VCaP (cell line): ENCODE measurements around the gene ACKR2.
A peak's percentile ranks its signal among the peaks of the same experiment; 100 is the strongest.
"Not testable (repeated sequence)": the region's sequence is repeated elsewhere in the genome, so short reads cannot be mapped to it uniquely, and the experiment has no call there.

Source experiments
- H3K27ac ChIP-seq: fragments of 450-650 bp; 2 replicates; pipeline ENCODE4 v1.5.1; 2017
- TF ChIP-seq, protein P1 (sequence below): fragments of 450-650 bp; conservative IDR thresholded peaks from 2 replicates; pipeline ENCODE4 v1.5.1; 2017; ENCODE audit warnings: mild to moderate bottlenecking, moderate library complexity

Gene ACKR2

DNA sequence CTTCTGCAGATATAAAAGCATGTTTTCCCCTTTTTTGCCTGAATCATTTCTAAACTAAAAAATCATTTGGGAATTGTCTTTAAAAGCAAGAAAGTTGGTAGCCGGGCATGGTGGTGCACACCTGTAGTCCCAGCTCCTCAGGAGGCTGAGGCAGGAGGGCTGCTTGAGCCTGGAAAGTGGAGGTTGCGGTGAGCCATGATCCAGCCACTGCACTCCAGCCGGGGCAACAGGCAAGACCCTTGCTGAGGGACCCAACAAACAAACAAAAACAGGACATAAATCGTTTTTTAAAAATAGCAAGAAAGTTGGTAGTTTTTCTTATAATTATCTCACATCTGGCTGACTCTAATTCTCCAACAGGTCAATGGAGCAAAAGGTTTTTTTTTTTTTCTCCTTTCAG lies 7.5 kb upstream of the ACKR2 start:
- H3K27ac ChIP-seq: peak overlapping the region; percentile 90
- TF ChIP-seq, protein P1, sequence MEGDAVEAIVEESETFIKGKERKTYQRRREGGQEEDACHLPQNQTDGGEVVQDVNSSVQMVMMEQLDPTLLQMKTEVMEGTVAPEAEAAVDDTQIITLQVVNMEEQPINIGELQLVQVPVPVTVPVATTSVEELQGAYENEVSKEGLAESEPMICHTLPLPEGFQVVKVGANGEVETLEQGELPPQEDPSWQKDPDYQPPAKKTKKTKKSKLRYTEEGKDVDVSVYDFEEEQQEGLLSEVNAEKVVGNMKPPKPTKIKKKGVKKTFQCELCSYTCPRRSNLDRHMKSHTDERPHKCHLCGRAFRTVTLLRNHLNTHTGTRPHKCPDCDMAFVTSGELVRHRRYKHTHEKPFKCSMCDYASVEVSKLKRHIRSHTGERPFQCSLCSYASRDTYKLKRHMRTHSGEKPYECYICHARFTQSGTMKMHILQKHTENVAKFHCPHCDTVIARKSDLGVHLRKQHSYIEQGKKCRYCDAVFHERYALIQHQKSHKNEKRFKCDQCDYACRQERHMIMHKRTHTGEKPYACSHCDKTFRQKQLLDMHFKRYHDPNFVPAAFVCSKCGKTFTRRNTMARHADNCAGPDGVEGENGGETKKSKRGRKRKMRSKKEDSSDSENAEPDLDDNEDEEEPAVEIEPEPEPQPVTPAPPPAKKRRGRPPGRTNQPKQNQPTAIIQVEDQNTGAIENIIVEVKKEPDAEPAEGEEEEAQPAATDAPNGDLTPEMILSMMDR: no peak

DNA sequence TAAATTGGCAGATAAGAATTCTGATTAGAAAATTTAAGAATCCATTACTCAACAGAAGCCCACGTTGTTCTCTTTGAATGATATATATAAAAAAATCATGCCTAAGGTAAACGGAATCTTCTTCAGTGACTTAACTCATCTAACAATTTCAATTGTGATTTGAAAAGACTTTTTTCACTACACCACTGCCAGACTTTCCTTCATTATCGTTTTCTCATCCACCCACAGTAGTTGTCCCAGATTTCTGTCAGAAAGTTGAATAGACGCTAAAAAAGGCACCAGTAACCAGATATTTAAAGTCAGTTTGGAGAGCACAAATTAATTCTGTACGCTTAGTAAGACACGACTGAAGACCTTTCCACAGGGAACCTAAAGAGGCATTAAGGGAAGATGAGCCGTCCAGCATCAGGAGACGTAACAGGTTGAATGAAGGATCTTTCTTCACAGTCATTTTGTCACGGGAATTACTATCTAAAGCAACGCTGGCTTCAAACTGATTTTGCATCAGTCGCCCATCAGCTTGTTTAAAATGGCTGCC lies 6.3 kb upstream of the ACKR2 start:
- TF ChIP-seq, protein P1: no peak
- H3K27ac ChIP-seq: peak overlapping the region; percentile 90

DNA sequence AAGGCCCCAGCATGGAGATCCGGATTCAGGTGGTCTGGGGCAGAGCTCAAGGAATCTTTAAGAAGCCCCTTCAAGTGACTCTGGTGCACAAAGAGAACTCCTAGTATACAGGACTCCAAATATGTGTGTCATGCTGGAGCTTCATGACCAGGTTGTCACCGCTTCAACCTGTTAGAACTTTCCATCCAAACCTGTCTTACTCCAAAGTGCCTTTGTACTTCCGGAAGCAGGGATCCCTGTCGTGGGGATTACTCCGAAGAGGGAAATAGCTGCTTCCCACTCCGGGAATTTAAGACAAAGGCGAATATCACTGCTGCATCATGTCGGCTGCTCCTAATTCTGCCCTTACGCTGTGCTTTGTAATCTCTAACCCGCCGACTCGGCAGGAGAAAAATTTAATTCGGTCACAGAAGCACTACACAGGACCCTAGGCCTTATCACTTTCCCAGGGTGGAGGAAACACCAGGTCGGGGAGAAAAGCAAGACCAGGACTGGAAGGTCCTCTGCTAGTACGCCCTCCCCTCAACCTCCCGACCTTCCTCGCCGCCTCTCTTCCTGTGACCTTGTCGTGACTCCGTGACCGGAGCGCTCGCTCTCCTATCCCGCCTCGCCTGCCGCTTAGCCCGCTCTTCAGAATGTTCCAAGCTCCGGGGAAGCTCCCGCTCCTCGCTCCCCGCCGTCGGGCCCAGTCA lies 5.7 kb upstream of the ACKR2 start:
- TF ChIP-seq, protein P1: no peak
- H3K27ac ChIP-seq: peak overlapping the region; percentile 90

DNA sequence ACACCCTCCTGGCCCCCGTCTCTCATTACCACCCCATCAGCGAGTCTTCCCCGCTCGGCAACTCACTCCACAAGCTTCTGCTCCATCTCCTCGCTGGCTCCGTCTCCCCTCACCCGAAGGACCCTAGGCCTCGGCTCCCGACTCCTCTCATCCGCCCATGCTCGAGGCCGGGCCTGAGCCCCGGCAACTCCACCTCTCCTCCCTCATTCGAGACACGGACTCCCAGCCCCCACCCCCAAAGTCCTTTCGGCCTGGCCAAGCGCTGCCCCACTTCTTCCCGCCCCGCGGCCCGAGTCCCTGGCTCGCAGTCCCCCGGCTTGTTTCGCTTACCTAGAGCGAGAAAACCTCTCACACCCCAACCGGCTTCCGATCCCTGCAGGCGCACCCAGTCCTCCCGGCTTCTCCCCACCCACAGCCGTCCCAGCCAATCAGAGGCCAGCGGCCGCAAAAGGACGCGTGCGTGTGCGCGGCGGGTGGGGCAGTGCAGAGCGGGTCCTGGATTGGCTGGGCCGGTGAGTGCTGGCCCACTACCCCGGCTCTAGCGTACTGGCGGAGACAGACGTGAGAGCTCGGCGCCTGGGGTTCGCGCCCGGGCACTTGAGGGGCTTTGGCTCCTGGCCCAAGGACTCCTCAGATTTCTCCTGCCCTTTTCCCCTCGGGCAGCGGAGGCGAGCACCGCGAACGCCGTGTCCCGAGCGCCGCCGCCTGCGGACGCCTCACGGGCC lies 5.0 kb upstream of the ACKR2 start, which contains the start of gene HIGD1A:
TSS of gene HIGD1A (minus strand) at position 385 of the 725 bp plus-strand sequence. CDS start 10,237 bp downstream, outside the sequence.
- TF ChIP-seq, protein P1: no peak
- peak within 1 kb of the TSS; percentile 90 for H3K27ac ChIP-seq

DNA sequence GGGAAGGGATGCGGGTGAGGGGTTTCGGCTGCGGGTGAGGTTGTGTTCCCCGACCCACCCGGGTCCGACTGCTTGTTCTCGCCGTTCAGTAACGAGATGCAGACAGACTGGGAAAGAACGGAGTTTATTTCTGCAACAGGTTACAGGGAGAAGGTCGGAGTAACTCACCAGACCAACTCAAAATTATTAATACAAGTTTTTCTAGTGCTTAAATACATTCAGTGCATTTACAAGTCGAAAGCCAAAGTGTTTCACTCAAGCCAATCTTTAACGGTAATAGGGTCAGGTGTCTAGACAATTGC lies 4.5 kb upstream of the ACKR2 start:
- TF ChIP-seq, protein P1: no peak
- peak overlapping the region; percentile 90 for H3K27ac ChIP-seq

DNA sequence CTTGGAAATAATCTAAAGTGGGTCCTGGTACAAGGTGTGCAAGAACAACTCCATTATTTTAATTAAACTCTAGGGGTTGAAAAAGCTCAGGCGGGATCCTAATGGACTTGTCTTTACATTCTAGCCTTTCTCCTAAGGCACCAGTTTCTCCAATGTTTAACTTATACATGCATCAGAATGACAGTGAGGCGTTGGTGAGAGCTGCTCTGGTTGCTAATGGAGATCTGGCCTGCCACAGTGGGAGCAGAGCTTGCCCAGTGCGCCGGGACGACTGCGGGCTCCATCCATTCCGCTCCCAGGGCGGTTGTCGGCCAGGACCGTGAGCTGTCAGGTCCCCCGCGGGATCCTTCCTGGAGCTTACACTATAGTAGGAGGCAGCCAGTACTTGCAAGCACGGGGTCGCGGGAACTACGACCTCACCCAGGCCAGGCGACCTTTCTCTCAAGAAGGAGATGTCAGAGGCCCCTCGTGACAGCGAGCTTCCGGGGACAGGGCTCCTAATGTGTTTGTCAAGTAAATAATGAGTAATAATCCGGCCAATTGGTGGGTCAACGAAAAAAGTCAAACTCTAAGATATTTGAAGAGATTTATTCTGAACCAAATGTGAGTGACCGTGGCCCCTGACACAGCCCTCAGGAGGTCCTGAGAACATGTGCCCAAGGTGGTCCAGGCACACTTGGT lies 4.0 kb upstream of the ACKR2 start:
- H3K27ac ChIP-seq: peak overlapping the region; percentile 90
- TF ChIP-seq, protein P1: no peak

DNA sequence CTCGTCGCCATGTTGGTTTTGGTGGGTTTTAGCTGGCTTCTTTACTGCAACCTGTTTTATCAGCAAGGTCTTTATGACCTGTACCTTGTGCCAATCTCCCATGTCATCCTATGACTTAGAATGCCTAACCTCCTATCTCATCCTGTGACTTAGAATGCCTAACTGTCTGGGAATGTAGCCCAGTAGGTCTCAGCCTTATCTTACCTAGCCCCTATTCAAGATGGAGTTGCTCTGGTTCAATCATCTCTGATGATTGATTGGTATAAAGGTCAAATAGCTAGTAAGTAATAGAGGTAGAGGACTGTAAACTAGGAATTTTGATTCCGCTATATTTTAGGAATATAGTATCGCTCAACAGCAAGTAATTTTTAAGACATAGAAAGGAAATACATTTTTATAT lies 1.3 kb upstream of the ACKR2 start:
- TF ChIP-seq, protein P1: no peak
- H3K27ac ChIP-seq: no peak overlapping the region

DNA sequence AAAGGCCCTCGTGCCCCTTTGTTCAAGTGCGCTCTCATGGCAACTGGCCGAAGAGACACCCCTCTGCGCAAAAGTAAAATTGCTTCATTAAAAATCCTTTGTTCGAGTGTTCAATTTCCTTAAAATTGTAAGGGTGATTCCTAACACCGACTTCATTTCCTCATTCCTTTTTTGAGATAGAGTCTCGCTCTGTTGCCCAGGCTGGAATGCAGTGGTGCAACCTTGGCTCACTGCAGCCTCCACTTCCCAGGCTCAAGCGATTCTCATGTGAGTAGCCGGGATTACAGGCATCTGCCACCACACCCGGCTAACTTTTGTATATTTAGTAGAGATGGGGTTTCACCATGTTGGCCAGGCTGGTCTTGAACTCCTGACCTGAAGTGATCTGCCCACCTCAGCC lies 1.5 kb downstream of the ACKR2 start:
- not testable (repeated sequence) for H3K27ac ChIP-seq

DNA sequence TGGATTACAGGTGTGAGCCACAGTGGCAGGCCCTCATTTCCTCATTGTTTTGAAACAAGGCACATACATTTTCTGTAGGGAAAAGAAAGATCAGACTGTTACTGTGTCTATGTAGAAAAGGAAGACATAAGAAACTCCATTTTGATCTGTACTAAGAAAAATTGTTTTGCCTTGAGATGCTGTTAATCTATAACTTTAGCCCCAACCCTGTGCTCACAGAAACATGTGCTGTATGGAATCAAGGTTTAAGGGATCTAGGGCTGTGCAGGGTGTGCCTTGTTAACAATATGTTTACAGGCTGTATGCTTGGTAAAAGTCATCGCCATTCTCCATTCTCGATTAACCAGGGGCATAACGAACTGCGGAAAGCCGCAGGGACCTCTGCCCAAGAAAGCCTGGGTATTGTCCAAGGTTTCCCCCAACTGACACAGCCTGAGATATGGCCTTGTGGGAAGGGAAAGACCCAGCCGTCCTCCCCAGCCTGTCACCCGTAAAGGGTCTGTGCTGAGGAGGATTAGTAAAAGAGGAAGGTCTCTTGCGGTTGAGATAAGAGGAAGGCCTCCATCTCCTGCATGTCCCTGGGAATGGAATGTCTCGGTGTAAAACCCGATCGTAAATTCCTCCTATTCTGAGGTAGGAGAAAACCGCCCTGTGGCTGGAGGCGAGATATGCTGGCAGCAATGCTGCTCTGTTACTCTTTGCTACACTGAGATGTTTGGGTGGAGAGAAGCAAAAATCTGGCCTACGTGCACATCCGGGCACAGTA lies 2.1 kb downstream of the ACKR2 start:
- H3K27ac ChIP-seq: not testable (repeated sequence)
